Suprapubic skin (tissue), 4 donors: ENCODE results near the gene USP10.

Experiments
- EP300 ChIP-seq: sonication (generic); formaldehyde crosslinking; IDR thresholded peaks from one replicate; pipeline ENCODE4 v1.6.1; 2017; ENCODE audit warnings: antibody characterized with exemption
- POLR2A ChIP-seq, 2 donors: fragments of 450-650 bp; IDR thresholded peaks; one replicate each; pipeline ENCODE4 v1.6.1; 2017; ENCODE audit warnings: antibody characterized with exemption in 2 of 2, mild to moderate bottlenecking in 2 of 2, moderate library complexity in 2 of 2
- POLR2AphosphoS5 ChIP-seq, 3 donors: sonication (generic); formaldehyde crosslinking; IDR thresholded peaks; one replicate each; pipeline ENCODE4 v1.6.1; 2017; ENCODE audit warnings: antibody characterized with exemption in 3 of 3

DNA sequence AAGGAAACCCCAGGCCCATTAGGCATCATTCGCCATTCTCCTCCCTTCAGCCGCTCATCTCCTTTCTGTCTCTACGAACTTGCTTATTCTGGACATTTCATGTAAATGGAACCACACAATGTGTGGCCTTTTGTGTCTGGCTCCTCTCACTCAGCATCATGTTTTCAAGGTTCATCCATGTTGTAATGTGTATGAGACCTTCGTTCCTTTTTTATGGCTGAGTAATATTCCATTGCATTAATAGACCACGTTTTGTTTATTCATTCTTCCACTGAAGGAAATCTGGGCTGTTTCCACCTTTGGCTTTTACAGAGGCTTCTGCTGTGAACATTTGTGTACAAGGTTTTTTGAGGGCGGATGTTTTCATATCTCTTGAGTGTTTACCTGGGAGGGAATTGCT, 123.2 kb downstream of the USP10 start:
- TF ChIP-seq EP300, result no peak
- TF ChIP-seq POLR2A (IDR thresholded peaks at IDR 0.05), result no peak
- TF ChIP-seq POLR2AphosphoS5 (IDR thresholded peaks at IDR 0.05), result no peak
